NOMO-1 (cell line): ENCODE data around the gene SLC3A2.

Experiments
- DNase-seq, 2 experiments: peaks; one replicate each; lab custom pipeline; 2025; ENCODE audit not compliant: unreplicated experiment in 2 of 2; lab: John Stamatoyannopoulos, UW

The SLC3A2 gene

GRCh38 chr11:62908468-62909072, 27.9 kb downstream of the SLC3A2 start:
- no peak for DNase-seq

- no peak for DNase-seq
Measured at GRCh38 chr11:62909107-62909894, 28.6 kb downstream of the SLC3A2 start.

GRCh38 chr11:62910141-62910882, 29.6 kb downstream of the SLC3A2 start:
- no peak for DNase-seq

- no peak for DNase-seq
Measured at GRCh38 chr11:62911137-62912130, 30.7 kb downstream of the SLC3A2 start.

- no peak for DNase-seq
Measured at GRCh38 chr11:62912268-62912667, 31.6 kb downstream of the SLC3A2 start.

- DNase-seq: no peak
Measured at GRCh38 chr11:62914416-62914815, 33.7 kb downstream of the SLC3A2 start.

- no peak for DNase-seq
Measured at GRCh38 chr11:62917906-62918502, 37.3 kb downstream of the SLC3A2 start.

- no peak for DNase-seq
Measured at GRCh38 chr11:62918531-62918930, 37.8 kb downstream of the SLC3A2 start.

- DNase-seq: no peak
Measured at GRCh38 chr11:62919476-62919875, 38.8 kb downstream of the SLC3A2 start.

GRCh38 chr11:62919898-62920640, 39.4 kb downstream of the SLC3A2 start:
- no peak for DNase-seq

GRCh38 chr11:62921201-62921572, 40.5 kb downstream of the SLC3A2 start, which contains the start of gene CHRM1:
Gene CHRM1, minus strand, starts transcription at chr11:62921363. Its CDS starts 10,263 bp downstream, at chr11:62911100.
- no peak for DNase-seq

GRCh38 chr11:62921573-62922188, 41.0 kb downstream of the SLC3A2 start:
- DNase-seq: no peak

- no peak for DNase-seq
Measured at GRCh38 chr11:62922189-62922589, 41.5 kb downstream of the SLC3A2 start.

GRCh38 chr11:62922653-62923431, 42.1 kb downstream of the SLC3A2 start:
- no peak for DNase-seq

- DNase-seq: no peak
Measured at GRCh38 chr11:62923601-62924411, 43.1 kb downstream of the SLC3A2 start.

- no peak for DNase-seq
Measured at GRCh38 chr11:62925308-62925707, 44.6 kb downstream of the SLC3A2 start.
